ENCODE data around the gene PEMT.

The PEMT gene

DNA sequence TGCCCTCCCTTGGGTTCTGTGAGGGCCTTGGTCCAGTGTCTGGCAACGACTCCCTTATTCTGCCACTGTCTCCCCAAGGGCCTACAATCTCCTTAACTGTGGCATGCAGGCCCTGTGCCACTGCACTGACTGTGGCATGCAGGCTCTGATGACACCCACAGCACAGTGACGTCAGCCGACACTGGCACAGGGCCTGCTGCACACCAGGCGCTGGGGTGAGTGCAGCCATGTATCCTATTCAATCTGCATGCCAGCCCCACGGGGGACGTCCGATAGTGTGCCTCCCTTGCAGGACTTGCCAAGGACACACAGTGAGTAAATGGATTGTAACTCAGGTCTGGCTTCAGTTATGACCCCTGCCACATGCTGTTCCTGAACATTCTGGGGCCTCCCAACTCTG lies 55.6 kb downstream of the PEMT start:
- DNase-seq (ENCODE audit: low read depth), result no peak

DNA sequence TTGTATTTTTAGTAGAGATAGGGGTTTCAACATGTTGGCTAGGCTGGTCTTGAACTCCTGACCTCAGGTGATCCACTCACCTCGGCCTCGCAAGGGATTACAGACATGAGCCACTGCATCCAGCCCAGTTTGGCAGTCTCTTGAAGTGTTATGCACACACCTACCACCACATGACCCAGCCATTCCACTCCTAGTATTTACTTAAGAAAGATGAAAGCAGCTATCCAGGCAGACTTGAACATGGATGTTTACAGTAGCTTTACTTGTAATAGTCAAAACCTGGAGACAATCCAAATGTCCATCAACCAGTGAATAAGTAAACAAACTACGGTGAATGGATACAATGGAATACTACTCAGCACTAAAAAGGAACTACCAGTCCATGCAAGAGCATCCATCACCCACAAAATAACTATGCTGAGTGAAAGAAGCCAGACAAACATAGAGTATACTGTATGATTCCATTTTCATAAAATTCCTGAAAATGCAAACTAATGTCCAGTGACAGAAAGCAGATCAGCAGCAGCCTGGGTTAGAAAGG lies 57.5 kb downstream of the PEMT start:
- no peak for DNase-seq (ENCODE audit: low read depth)

DNA sequence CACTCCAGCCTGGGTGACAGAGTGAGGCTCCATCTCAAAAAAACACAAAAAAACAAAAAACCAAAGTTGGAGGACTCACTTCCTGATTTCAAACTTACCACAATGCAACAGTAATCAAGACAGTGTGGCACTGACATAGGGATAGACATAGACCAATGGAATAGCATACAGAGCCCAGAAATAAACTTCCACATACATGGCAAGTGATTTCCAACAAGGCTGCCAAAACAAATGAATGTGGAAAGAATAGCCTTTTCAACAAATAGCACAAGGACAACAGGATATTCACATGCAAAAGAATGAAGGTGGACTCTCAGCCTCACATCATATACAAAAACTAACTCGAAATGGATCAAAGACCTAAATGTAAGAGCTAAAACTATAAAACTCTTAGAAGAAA lies 58.5 kb downstream of the PEMT start:
- no peak for DNase-seq (ENCODE audit: low read depth)

DNA sequence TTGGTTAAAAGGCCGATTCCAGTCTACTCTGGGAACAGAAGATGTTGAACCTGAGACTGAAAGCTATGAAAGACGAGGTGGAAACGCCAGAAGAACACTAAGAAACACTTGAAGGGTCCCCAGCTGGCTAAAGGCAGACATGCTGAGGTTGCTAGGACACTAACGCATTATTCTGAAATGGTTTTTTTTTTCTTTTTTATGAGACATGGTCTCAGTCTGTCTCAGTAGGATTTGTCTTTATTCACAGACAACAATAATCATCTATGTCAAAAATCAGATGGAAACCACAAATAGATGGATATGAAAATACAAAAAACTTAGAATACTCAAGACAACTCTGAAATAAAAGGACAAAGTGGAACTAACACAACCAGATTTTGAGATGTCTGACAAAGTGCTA lies 60.4 kb downstream of the PEMT start:
- no peak for DNase-seq (ENCODE audit: low read depth)

DNA sequence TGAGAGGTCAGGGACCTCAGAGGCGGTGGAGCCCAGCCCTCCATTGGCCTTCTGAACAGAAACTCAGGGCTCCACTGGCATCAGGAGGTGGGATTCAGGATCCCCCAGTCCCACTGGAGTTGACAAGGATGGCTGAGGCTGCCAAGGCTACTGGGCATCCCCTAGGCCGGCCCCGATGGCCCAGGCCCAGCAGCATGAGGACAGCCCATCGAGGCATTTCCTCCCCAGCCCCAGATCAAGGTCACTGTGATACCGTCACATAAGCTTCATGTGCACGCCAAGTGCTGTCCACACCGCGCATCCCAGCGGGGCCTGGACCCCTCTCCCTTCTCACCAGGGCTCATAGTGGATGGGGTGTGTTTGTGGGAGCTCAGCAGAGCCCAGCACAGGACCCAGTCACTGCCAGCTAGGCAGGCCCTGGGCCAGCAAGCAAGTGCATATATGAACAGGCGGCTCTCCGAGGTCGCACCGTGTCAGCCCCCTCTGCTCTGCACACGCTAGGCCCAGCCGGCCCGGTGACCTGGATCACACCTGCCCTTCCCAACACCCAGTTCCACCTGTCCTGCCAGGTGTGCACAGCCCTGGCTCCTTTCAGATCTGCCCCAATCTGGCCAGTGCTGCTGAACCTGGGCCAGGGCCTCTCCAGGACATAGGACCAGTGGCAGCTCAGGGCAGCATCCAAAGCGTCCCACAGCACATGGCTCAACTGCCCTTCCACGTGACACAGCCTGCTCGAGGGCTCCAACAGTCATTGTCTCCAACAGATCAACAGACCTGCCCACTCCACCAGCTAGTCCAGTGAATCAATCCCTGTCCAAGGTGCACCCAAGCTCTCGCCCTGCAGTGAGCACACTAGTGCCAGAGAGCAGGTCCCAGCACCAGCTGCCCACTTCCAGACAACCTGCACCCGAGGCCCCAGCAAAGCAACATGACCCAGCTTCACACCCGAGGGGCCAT lies 62.5 kb downstream of the PEMT start:
- no peak for DNase-seq (ENCODE audit: low read depth)

DNA sequence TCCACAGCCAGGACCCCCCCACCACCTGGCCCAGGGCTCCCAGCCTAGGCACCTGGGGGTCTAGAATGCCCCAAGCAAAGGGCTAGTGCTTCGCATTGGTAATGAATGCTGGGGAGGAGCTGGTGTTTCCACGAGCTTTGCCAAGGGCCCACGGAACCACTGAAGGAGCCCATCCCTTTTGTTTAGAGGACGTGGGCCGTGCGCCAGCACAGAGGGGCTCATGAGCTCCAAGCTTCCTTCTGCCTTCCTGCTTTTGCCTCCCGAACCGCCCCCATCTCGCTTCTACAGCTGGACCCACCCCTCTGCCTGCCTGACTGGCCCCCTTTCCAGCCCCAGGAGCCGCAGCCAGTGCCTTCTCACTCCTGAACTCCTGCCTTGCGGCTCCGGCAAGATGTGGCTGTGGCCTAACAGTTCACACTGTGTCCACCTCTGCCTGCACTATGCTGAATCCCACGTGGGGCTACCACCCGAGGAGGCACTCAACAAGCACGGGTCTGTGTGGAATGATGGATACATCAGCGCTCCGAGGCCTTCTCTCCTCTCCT lies 63.5 kb downstream of the PEMT start:
- DNase-seq (ENCODE audit: low read depth), result no peak

DNA sequence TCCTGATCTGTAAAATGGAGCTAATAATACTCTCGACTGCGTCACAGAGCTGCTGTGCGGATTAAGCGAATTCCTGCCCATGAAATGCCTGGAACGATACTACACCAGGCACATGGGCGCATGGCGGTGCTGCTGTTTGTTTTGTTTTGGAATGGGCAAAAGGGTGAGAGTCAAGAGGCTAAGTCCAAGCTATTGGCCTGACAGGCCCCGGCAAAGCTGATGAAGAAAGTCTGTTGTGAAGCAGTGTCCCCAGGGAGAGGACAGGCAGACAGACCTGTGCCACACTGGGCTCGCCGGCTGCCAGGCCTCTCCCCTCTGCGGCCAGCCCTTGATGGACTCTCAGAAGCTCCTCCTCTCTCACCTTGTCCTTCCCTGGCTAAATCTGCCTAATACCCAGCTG lies 64.0 kb downstream of the PEMT start:
- no peak for DNase-seq (ENCODE audit: low read depth)

DNA sequence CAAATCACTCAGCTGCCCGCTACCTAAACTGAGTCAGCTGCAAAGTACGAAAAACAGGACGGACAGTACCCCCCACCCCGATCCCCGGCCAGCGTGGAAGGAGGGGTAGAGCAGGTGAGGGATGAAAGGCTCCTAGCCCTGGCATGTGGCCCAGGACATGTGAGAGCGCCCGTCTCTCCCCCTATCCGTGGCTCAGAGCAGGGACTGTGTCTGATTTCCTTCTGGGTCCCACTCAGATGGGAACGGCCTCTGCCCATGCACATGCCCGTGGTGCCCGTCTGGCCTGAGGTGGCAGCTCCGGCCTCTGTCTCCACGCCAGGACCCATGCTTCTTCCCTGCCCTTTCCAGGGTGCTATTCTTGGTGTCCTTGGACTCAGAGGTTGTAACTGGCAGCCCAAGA lies 65.1 kb downstream of the PEMT start:
- no peak for DNase-seq (ENCODE audit: low read depth)

DNA sequence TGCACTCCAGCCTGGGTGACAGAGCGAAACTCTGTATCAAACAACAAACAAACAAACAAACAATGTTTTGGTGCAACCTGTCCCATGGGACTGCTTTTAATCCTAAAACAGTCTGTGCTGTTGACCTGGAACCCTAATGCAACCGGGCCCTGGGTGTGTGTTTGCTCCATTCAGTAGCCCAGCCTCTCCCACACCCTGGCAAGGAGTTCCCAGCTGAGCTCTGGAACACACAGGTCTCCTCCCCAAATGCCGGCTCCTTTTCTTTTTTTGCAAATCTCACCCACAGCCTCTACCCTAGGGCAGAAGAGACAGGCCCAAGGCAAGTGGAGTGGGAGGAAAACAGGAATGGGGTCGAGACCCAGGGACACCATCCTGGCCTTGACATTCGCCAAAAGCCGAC lies 65.6 kb downstream of the PEMT start:
- no peak for DNase-seq (ENCODE audit: low read depth)

DNA sequence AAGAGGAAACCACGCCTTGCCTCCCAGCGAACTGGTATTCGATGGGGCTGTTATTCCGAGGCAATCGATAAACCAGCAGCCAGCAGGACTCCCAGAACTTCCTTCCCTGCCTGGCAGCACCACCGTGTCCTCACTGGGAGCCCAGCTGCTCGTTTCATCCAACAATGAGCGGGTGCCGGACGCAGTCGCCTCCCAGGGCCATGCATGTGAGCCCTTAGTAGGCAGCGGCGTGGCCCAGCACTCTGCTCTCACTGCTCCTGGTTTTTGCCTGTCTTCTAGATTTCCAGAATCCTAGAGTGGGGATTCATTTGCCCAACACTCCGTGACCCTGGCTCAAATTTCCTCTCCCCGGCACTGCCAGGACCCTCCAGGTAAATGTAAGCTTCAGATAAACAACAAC lies 66.2 kb downstream of the PEMT start:
- DNase-seq (ENCODE audit: low read depth), result no peak

DNA sequence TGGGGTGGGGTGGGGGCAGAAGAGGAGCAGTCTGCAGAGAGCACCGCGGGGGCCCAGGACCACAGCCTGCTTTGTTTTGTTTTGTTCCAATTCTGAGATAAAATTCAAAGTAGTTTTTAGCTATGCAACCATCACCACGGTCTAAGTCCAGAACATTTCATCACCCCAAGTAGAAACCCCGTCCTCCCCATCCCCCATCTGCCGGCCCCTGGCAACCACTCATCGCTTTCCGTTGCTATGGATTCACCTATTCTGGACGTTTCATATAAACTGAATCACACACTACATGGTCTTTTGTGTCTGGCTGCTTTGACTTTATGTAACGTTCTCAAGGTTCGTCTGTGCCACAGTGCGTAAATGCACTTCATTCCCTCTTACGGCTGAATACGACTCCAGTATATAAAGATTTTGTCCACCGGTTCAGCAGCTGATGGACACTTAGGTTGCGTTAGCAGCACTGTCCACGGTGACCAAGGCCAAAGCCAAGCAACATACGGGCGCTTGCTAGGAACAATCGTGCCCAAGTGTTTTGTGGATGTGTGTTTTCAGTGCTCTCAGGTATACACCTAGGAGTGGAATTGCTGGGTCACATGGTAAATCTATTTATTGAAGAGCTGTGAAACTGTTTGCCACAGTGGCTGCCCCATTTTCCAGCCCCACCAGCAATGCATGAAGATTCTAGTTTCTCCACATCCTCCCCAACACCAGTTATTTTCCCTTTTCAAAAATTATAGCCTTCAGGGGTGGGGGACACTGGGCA lies 67.6 kb downstream of the PEMT start:
- DNase-seq (ENCODE audit: low read depth), result no peak

DNA sequence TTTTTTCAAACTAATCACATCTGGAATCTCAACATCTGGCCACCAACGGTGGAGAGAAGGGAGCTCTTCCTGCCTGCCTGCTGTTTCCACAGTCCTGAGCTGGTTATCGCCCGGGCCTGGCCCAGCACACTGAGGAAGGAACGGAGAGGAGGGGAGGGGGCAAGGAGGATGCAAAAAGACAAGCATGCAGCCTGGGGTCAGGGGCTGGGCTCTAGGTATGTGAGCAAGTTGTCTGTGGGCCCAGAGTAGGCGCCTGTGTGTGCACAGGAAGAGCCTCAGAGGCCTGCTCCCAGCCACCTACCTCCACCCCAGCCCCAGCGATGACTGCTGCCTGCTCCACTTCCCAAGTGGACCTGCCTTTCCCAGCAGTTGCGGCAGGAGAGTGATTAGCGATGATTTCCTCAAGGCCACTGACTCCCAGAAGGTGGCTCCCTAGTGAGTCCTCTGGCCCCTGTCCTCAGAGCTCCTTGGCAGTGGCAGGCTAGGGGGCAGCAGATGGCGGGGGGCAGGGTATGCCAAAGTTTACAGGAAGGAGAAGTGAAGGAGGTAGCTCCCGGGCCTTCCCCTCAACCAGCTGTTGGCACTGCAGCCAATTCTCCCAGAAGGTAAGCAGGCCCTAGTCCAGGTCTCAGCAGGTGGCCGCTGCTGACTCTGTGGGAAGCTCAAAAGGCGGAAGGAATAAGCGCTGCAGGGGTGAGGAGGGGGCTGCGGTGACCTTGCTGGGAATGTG lies 68.3 kb downstream of the PEMT start:
- DNase-seq (ENCODE audit: low read depth), result no peak

DNA sequence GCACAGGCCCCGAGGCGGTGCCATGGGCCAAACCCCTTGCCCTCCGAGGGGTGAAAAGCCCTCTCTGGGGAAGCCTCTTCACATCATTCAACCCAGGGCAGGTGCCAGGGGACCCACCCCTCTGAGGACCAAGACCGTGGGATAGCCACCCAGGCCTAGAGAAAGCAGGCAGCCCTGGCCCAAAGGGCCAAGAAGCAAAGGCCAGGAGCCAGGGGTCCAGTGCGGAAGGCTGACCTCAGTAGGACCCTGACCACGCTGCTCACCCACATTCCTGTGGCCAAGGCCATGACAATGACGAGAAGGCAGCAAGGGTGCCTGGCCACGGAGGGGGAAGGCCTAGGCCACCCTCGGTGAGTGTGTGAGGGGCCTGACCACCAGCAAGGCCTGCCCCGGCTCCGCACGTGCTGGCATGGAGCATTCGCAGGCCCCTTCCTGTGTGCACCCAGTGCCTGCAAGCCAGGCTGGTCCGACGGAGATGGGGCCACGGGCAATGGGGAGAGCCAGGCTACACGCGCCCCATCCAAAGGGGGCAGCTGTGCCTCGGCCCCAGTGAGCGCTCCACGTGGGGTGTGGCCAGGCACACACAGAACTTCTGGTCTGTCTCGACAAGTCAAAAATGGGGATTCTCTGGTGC lies 70.8 kb downstream of the PEMT start:
- DNase-seq (ENCODE audit: low read depth), result no peak

DNA sequence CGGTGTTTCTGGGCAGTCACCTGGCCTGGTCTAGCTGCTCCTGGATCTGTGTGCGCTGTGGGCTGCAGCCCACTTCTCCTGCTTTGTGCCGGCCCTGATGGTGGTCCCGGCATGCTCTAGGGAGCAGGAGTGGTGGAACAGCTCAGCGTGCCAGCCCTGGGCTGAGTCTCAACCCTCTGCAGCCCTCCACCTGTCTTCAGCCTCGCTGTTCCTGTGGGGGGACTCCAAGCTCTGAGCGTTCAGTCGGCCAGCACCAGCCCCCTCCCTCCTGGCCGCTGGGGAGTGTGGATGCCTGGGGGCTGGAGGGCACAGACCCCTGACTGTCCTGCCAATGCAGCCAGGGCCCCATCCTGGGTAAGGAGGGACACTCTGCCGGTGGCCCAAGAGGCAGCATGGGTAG lies 71.6 kb downstream of the PEMT start:
- no peak for DNase-seq (ENCODE audit: low read depth)

DNA sequence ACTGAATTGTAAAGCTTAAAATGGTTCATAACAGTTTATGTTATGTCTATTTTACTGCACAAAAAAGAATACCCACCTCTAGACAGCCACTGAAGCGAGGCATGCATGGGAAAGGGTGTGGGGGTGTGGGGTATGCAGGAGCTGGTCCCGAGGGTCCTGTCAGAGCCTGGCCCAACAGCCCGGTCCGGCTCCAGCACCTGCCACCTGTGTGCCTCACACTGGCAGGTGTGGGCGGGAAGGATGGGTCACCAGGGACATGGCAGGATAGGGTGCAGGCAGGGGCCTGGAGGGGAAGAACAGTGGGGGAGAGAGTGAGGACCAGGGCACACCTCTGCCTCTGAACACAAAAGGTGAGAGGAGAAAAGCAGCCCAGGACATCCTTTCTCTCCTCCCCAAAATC lies 72.6 kb downstream of the PEMT start:
- DNase-seq (ENCODE audit: low read depth), result no peak

DNA sequence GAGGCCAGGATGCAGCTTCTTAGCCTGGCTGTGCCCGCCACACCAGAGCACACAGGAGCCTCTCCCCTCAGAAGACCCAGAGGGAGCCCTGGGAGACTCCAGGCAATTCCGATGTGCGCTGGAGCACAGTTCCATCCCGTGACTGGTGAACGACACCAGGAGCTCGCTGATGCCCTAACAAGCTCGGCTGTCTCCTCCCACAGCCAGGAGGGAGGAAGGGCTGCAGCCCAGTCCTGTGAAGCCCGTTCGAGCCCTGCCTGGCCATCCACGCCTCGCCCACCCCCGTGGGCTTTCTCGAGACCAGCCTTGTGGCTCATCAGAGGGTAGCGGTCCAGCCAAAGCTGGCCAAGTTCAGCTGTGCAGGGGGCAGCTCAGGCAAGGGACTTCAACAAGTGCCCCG lies 73.5 kb downstream of the PEMT start:
- no peak for DNase-seq (ENCODE audit: low read depth)

DNA sequence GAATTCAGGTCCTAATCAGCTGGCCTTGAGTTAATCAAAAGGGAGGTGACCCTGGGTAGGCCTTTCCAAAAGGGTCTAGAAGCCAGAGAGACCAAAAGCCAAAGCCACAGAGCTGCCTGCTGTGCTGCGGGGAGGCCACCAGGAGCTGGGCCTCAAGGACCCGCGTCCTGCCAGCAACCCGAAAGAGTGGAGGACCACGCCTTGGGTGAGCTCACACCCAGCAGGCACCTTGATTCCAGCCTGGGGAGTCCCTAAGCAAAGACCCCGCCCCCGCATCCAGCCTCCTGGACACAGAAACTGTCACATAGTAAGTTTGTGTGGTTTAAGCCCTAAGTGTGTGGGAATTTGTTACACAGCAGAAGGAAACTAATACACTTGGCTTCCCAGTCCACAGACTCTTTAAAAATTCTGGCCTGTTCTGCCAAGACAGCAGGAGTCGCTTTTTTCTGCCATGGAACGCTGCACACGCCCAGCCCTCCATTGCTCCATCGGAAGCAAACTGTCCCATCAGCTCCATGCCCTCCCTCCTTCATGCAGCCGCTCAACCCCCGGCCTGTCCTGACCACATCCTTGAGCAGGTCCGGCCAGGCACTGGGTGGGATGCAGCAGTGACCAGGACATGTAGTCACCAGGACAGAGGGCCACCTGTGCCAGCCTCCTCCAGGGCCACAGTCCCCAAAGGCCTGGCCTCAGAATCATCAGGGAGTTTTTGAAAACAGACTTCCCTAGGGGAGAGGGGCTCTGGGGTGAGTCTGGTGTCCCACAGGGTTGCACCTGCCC lies 74.4 kb downstream of the PEMT start:
- DNase-seq (ENCODE audit: low read depth), result no peak

DNA sequence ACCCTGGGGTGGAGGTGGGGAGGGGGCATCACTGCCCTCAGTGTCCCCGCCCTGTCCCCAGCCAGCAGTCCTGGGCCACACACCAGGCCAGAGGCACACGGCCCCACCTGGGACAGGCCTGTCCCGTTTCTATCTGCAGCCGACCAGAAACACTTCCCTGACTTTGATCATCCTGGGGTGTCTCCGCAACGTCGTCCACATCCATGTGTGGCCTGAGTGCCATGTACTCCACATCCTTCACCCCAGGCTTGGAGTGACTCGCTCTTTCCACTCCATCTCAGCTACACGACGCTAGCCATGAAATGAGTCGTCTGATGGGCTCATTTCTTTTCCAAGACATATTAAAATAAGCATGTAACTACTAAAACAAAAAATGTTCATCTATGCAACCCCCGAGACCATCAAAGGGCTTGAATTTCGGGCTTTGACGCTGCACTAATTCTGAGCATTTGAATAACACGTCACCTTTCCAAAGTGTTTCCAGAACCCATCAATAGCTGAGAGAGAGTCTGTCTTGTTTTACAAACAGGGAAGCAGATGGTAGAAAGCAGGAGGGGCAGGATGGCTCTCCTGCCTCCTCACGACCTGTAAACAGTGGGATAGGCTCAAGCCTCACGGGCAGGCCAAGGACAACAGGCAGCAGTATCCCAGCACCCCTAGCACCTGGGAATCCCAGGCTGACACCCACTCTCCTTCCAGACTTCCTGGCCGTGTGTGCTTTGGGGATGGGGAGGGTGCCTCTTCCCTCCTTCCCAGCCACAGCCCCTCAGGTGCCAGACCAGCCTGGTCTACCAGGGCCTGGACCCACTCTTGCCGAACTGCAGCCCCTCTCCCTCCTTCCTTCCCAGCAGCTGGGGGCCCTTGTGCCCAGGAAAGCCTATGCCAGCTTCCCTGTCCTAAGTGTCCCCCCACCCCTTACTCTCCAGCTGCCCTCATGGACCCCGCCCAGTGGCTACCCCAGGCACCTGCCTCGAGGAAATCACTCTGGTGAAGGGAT lies 75.3 kb downstream of the PEMT start:
- no peak for DNase-seq (ENCODE audit: low read depth)
